Measurements from ENCODE around the gene MAD1L1.

DNA sequence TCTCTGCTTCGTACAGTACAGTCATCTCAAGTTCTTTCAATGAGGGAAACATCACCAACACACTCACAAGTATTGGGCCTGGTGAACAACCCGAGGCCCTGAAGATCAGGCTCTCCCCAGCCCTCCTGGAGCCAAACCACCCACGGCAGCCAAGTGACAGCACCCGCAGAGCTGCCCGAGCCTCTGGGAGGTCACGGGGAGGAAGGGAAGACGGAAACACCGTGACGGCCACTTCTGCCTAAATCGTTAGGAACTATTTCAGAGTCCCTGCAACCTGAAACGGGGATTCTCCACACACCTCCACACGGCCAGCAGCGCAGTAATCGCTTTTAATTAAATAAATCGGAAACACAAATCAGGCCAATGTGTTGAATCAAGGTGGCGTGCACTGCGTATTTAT, 222.6 kb downstream of the MAD1L1 start:
- TF ChIP-seq, protein P1, sequence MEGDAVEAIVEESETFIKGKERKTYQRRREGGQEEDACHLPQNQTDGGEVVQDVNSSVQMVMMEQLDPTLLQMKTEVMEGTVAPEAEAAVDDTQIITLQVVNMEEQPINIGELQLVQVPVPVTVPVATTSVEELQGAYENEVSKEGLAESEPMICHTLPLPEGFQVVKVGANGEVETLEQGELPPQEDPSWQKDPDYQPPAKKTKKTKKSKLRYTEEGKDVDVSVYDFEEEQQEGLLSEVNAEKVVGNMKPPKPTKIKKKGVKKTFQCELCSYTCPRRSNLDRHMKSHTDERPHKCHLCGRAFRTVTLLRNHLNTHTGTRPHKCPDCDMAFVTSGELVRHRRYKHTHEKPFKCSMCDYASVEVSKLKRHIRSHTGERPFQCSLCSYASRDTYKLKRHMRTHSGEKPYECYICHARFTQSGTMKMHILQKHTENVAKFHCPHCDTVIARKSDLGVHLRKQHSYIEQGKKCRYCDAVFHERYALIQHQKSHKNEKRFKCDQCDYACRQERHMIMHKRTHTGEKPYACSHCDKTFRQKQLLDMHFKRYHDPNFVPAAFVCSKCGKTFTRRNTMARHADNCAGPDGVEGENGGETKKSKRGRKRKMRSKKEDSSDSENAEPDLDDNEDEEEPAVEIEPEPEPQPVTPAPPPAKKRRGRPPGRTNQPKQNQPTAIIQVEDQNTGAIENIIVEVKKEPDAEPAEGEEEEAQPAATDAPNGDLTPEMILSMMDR (IDR thresholded peaks at IDR 0.05; ENCODE audit: low read depth, low read length, missing input control): no peak
- TF ChIP-seq RXRA (IDR thresholded peaks at IDR 0.05): no peak
- no peak for TF ChIP-seq SP1 (IDR thresholded peaks at IDR 0.05)
- TF ChIP-seq, protein P2, sequence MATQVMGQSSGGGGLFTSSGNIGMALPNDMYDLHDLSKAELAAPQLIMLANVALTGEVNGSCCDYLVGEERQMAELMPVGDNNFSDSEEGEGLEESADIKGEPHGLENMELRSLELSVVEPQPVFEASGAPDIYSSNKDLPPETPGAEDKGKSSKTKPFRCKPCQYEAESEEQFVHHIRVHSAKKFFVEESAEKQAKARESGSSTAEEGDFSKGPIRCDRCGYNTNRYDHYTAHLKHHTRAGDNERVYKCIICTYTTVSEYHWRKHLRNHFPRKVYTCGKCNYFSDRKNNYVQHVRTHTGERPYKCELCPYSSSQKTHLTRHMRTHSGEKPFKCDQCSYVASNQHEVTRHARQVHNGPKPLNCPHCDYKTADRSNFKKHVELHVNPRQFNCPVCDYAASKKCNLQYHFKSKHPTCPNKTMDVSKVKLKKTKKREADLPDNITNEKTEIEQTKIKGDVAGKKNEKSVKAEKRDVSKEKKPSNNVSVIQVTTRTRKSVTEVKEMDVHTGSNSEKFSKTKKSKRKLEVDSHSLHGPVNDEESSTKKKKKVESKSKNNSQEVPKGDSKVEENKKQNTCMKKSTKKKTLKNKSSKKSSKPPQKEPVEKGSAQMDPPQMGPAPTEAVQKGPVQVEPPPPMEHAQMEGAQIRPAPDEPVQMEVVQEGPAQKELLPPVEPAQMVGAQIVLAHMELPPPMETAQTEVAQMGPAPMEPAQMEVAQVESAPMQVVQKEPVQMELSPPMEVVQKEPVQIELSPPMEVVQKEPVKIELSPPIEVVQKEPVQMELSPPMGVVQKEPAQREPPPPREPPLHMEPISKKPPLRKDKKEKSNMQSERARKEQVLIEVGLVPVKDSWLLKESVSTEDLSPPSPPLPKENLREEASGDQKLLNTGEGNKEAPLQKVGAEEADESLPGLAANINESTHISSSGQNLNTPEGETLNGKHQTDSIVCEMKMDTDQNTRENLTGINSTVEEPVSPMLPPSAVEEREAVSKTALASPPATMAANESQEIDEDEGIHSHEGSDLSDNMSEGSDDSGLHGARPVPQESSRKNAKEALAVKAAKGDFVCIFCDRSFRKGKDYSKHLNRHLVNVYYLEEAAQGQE (IDR thresholded peaks at IDR 0.05): no peak
- TF ChIP-seq TAF1 (conservative IDR thresholded peaks at IDR 0.05): no peak
- TF ChIP-seq RAD21 (IDR thresholded peaks at IDR 0.05): no peak
- no peak for TF ChIP-seq GABPA (IDR thresholded peaks at IDR 0.05 in 1 of 2, conservative IDR thresholded peaks at IDR 0.05 in 1 of 2)
